T-helper 17 cell (primary cell): ENCODE results near the gene PANK2. TPM values are rescaled to one million over a fixed set of nuclear protein-coding genes. Genes with fewer than 3 reads are reported as not detected.

ENCODE experiments used
- ATAC-seq: fragments of 150-1000 bp; cut with Tn5 transposase; 2 replicates; pipeline ENCODE4 v1.10.0; 2021; ENCODE audit warnings: mild to moderate bottlenecking, moderate library complexity
- DNase-seq, 3 donors: peaks; one replicate each; pipeline versions ENCODE4 v3.0.0 to v3.0.0-alpha.2; 2020 to 2021
- H3K9me3 ChIP-seq: one replicate; pipeline ENCODE4 v1.7.0; 2013; ENCODE audit warnings: low read length, mild to moderate bottlenecking; ENCODE audit not compliant: control insufficient read depth, poor library complexity, severe bottlenecking
- H3K27ac Mint-ChIP-seq: one replicate; pipeline ENCODE4 v1.8.0; 2022; ENCODE audit warnings: mild to moderate bottlenecking, moderate library complexity, mixed read lengths
- H3K27me3 Mint-ChIP-seq: one replicate; pipeline ENCODE4 v1.8.0; 2022; ENCODE audit warnings: mixed read lengths
- H3K36me3 Mint-ChIP-seq: one replicate; pipeline ENCODE4 v1.8.0; 2022; ENCODE audit warnings: low read depth, mixed read lengths
- H3K4me1 Mint-ChIP-seq: one replicate; pipeline ENCODE4 v1.8.0; 2022; ENCODE audit warnings: mild to moderate bottlenecking, mixed read lengths
- H3K4me3 Mint-ChIP-seq: one replicate; pipeline ENCODE4 v1.8.0; 2022; ENCODE audit warnings: mild to moderate bottlenecking, moderate library complexity, mixed read lengths
- total RNA-seq, 4 donors: library from RNA in 2 of 4; stranded (reverse) in 2 of 4; gene quantifications; one replicate each; pipeline ENCODE4 v1.2.3 and lab custom pipeline; 2022 to 2026

Gene PANK2
- total RNA-seq, 2 donors from 2014 or later: 47.2 to 53.0 TPM

DNA sequence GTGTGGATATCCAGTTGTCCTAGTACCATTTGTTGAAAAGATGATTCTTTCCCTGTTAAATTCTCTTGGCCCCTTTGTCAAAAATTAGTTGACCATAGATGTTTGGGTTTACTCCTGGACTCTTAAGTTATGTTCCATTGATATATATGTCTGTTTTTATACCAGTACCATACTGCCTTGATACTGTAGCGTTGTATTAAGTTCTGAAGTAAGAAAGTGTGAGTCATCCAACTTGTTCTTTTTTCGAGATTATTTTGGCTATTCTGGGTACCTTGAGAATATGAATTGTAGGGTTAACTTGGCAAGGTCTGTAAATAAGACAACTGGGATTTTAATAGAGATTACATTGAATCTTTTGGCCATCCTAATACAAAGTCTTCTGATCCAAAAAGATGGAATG is 26.5 kb downstream of the PANK2 start:
- ATAC-seq: no peak

DNA sequence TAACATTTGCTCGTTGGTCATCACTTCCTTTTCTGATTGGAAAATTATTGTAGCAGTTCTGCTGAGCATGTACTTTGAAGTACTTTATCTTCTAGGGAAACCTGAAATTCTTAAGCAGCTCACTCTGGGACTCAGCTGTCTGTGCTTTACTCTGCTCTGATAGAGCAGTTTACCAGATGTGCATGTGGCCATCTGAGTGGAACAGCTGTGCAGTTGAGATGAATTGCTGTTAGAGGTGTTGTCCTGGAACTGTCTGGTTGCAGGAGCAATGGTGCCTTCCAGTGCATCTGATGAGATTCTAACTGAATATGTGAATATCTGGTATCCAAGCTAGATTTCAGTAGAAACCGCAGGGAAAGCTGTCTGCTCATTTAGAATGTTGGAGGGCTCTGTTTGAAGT is 27.2 kb downstream of the PANK2 start:
- Mint-ChIP-seq H3K27me3 (no peaks in the 10 kb centered on the region), H3K4me1 (peaks cover 21% of the 10 kb centered on the region), H3K36me3 (peaks cover 15% of the 10 kb centered on the region), H3K27ac (no peak overlapping the region), H3K4me3 (no peak overlapping the region)
- ATAC-seq (no peak), DNase-seq (no peak)
- no peaks in the 10 kb centered on the region for H3K9me3 ChIP-seq

More for the DNA sequence above, 26.5 kb downstream of the PANK2 start:
- no peak overlapping the region for H3K4me3 Mint-ChIP-seq
- H3K27ac Mint-ChIP-seq: no peak overlapping the region
- H3K4me1 Mint-ChIP-seq: peaks cover 23% of the 10 kb centered on the region
- H3K9me3 ChIP-seq: no peaks in the 10 kb centered on the region
- H3K36me3 Mint-ChIP-seq: peaks cover 17% of the 10 kb centered on the region
- no peaks in the 10 kb centered on the region for H3K27me3 Mint-ChIP-seq
- no peak for DNase-seq

DNA sequence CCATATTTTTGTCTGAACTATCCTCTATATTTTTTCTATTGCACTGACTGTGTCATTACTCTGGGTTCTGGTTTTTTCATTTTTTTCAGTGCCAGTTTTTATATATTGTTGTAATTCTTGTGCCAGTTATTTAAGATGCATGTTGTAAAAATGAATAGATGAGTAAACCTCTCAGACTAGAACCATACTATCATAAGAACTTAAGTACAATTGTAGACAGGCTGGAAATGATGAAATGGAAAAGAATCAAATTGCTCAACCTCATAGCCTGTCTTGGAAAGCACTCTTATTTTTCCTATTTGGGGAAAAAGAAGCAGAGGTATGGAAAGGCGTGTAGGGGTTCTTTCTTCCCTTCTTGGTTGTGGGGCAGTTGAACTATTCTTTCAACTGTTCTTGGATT is 30.2 kb downstream of the PANK2 start:
- Mint-ChIP-seq H3K27me3 (no peaks in the 10 kb centered on the region), H3K27ac (no peak overlapping the region), H3K4me1 (peaks cover 27% of the 10 kb centered on the region), H3K36me3 (peaks cover 15% of the 10 kb centered on the region), H3K4me3 (no peak overlapping the region)
- H3K9me3 ChIP-seq: no peaks in the 10 kb centered on the region
- ATAC-seq: no peak
- DNase-seq: no peak

DNA sequence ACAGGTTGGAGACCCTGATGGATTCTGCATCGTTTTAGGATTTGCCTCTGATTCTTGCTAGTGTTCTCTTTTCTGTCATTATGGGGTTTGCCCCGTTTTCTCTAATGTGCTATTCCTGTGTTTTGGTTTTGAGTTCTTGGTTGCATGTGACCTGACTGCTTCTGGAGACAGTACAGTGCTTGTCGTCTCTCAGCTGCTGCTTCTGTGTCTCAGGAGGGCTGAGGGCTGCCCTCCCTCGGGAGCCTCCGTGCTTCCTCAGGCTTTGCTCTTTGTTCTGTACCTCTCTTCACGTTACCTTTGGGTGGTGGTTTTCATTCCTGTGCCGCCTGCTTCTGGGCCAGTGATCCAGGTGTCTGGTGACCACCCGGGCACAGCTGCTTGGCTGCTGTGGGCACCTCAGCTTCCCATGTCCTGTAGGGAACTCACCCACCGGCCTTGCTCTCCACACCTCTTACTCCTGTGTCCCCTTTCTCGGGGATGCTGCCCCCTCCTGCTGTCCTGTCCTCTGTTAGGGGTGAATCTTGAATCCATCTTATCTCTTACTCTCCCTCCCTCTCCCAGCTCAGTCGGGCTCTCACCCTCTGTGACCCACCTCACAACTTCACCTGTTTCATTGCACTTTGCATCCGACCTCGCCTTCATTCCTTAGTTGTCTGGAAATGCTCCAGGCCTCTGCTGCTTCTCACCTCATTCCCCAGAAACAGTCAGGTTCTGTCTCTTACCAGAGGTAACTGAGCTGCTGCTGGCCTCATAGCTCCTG is 33.2 kb downstream of the PANK2 start:
- peaks cover 7% of the 10 kb centered on the region for H3K36me3 Mint-ChIP-seq
- no peak overlapping the region for H3K4me3 Mint-ChIP-seq
- H3K4me1 Mint-ChIP-seq: peaks cover 29% of the 10 kb centered on the region

DNA sequence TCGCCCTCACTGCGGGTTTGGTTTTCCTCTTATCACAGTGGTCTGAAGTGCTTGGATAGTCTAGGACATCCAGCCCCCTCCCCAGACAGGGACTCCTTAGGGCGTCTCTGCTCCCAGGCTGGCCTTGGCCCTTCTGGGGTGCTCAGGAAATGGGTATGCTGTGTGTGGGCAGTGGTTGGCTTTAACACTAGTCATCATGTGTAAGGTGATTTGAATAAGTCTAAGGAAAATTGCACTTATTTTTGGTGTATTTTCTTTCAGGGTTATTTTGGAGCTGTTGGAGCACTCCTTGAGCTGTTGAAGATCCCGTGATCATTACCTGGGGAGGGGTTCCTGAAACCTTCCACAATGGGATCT is 33.8 kb downstream of the PANK2 start:
- no peaks in the 10 kb centered on the region for H3K9me3 ChIP-seq
- DNase-seq (no peak), ATAC-seq (no peak)
- peaks cover 7% of the 10 kb centered on the region for H3K36me3 Mint-ChIP-seq
- H3K27me3 Mint-ChIP-seq: no peaks in the 10 kb centered on the region
- peak overlapping the region; percentile 92 for H3K27ac Mint-ChIP-seq
- H3K4me1 Mint-ChIP-seq: peaks cover 30% of the 10 kb centered on the region
- H3K4me3 Mint-ChIP-seq: no peak overlapping the region

More for the DNA sequence above, 33.2 kb downstream of the PANK2 start:
- no peak for DNase-seq
- H3K27me3 Mint-ChIP-seq: no peaks in the 10 kb centered on the region
- no peak for ATAC-seq
- no peaks in the 10 kb centered on the region for H3K9me3 ChIP-seq
- peak overlapping the region; percentile 92 for H3K27ac Mint-ChIP-seq

DNA sequence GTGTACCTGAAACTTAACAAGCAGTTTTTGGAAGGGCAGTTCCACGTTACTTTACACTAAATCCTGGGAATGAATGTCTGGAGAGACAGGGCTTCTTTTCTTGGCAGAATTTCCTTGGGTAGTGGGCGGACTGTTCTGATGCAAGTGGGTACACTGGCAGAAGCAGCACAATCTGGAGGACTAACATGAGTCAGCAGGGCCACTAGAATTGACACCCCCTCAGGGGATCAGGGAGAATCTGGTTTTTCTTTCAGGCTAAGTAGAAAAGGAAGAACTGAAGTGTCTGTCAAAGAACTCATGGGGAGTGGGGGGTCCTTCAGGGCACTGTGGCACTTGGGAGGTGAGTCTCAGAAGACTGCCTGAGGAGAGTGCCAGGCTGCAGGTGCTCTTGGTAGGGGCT is 34.6 kb downstream of the PANK2 start:
- H3K4me1 Mint-ChIP-seq: peaks cover 29% of the 10 kb centered on the region
- DNase-seq: no peak
- ATAC-seq: no peak
- H3K9me3 ChIP-seq: no peaks in the 10 kb centered on the region
- peaks cover 7% of the 10 kb centered on the region for H3K36me3 Mint-ChIP-seq
- H3K4me3 Mint-ChIP-seq: no peak overlapping the region
- no peaks in the 10 kb centered on the region for H3K27me3 Mint-ChIP-seq
- H3K27ac Mint-ChIP-seq: peak overlapping the region; percentile 92

DNA sequence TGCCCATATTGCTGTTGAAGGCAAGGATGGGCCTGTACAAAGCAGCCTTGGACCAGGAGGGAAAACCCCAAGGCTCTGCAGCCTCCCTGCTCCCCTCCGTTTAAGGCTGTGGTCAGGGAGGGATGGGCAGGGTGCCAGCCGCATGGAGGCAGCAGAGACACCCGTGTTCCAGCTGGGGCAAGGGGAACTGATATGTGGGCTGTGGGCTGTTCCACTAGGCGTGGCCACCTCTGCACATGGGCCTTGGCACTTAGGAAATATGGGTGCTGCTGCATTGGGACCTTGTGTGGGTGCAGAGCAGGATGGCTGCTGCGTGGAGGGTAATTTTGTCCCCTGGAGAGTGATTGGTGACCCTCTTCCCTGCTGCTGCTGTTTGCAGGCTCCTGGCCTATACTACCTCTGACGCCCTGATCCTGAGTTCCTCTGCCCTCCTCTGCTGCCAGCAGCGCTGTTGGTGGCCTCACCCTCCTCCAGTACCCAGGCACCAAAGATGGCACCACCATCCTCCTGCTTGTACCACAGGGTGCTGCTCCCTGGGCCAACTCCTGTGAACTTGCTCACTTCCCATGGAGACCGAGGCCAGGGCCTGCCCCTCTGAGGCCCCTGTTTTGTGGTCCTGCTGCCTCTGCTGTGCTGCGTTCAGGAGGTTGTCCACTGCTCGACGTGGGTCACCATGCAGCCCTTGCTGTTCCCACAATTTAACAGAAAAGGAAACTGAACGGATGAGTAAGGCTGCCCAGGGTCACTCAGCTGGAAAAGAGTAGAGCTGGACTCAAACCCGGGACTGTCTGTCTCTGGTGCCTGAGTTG is 35.3 kb downstream of the PANK2 start:
- H3K4me3 Mint-ChIP-seq: peak overlapping the region; percentile 45
- H3K4me1 Mint-ChIP-seq: peaks cover 25% of the 10 kb centered on the region
- DNase-seq: no peak
- ATAC-seq: peak; percentile 32
- peak overlapping the region; percentile 88 for H3K27ac Mint-ChIP-seq
- H3K27me3 Mint-ChIP-seq: no peaks in the 10 kb centered on the region
- H3K9me3 ChIP-seq: no peaks in the 10 kb centered on the region
- peaks cover 7% of the 10 kb centered on the region for H3K36me3 Mint-ChIP-seq

DNA sequence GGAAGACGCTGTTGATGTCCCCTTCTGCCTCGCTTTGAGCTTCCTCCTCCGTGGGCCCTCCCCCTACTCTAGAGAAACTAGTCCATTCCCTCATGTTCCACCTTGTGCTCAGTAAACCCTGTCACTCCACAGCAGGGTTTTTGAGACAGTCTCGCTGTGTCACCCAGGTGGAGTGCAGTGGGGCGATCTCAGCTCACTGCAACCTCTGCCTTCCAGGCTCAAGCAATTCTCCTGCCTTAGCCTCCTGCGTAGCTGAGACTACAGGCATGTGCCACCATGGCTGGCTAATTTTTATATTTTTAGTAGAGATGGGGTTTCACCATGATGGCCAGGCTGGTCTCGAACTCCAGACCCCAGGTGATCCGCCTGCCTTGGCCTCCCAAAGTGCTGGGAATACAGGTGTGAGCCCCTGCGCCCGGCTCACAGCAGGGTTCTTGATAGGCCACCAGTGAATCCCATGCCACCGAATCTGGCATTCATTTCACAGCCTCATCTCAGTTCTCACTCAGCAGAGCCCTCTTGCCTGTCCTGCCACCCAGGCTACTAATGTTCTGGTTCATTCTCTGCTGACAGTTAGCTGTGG is 36.0 kb downstream of the PANK2 start:
- no peaks in the 10 kb centered on the region for H3K9me3 ChIP-seq
- H3K36me3 Mint-ChIP-seq: peaks cover 7% of the 10 kb centered on the region
- ATAC-seq (no peak), DNase-seq (no peak)
- no peaks in the 10 kb centered on the region for H3K27me3 Mint-ChIP-seq
- H3K4me1 Mint-ChIP-seq: peaks cover 25% of the 10 kb centered on the region
- peak overlapping the region; percentile 88 for H3K27ac Mint-ChIP-seq
- H3K4me3 Mint-ChIP-seq: peak overlapping the region; percentile 12

DNA sequence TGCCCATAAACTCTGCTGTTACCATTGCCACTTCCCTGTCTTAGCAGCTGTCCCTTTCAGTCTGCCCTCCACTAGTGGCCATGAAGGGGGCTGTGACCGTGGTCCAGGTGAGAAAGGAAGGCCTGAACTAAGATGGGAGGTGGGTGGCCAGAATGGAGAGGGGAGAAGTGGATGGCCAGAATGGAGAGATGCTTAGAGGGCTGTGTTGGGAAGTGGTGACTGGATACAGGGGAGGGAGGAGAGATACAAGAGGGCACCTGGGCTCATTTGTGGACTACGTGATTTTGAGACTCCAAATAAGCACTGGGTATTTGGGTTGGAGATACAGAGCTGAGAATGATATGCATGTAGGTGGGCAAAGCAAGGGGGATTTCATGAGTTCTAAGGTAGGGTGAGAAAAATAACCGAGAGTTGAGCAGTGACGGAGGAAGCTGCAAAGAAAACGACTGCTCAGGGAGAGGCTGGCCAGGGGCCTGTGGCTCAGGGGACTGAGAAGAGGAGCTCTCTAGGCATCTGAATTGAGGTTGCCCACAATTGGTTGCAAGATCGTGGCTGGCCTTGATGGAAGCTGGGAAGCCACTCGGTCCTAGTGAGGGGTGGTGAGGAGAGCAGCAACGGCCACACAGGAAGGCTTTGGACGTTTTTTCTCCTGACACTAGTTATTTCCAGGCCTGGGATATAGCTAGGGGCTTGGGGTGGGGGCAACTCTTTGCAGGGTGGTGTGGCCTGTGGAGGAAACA is 36.9 kb downstream of the PANK2 start:
- no peaks in the 10 kb centered on the region for H3K27me3 Mint-ChIP-seq
- H3K4me3 Mint-ChIP-seq: no peak overlapping the region
- H3K27ac Mint-ChIP-seq: peak overlapping the region; percentile 88
- no peak for ATAC-seq
- no peak for DNase-seq
- H3K9me3 ChIP-seq: no peaks in the 10 kb centered on the region
- H3K4me1 Mint-ChIP-seq: peaks cover 25% of the 10 kb centered on the region
- H3K36me3 Mint-ChIP-seq: peaks cover 7% of the 10 kb centered on the region

DNA sequence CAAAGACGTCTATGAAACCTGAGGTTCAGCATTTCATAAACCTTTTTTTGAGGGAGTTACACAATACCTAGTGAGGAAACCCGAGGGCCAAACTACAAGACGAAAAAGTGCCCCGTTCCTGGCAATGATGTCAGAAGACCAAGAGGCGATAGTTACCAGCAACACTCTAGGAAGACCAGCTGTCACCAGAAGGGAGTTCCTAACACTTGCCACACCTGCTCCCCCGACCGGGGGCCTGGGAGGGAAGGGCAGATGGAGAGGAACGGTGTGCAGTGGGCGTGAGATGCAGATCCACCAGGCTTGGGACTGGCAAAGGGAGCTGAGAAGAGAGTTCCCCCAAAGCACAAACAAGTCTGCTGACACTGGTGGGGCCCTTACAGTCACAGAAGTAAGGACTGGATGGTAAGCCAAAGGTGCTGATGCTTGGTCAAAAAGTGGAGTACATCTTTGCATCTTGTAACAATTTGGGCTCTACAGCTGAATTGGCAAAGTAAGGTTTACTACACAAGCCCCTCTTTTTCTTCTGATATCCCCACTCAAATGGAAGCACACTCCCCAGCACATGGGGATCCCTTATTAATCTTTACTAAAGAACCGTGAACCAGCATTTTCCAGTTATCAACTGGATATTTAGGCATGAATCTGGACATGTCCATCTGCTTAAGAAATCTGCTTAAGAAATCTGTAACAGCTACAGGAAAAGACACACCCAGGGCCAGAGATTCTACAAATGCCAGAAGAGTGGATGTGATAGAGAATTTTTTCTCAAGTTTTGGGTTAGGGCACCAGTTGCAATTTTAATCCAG is 38.5 kb downstream of the PANK2 start:
- no peak overlapping the region for H3K4me3 Mint-ChIP-seq
- peaks cover 20% of the 10 kb centered on the region for H3K4me1 Mint-ChIP-seq
- H3K36me3 Mint-ChIP-seq: peaks cover 1% of the 10 kb centered on the region

DNA sequence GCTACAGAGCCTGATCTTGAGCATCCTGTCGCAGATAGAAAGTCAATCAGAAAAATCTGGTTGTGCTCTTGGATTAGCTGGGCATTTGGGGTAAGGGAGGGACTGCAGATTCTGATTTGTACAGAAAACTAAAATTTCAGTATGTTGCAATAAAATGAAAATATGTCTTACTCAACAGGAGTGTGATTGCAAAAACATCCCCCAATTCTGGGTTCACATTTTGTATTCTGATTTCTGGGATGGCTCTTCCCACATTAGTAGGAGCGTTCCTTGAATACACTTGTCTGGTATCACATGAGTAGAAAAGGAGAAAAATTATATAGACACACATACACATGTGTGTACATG is 40.5 kb downstream of the PANK2 start:
- no peaks in the 10 kb centered on the region for H3K27me3 Mint-ChIP-seq
- H3K4me1 Mint-ChIP-seq: peaks cover 27% of the 10 kb centered on the region
- DNase-seq (no peak), ATAC-seq (no peak)
- H3K9me3 ChIP-seq: no peaks in the 10 kb centered on the region
- H3K27ac Mint-ChIP-seq: peak overlapping the region; percentile 86
- H3K4me3 Mint-ChIP-seq: no peak overlapping the region
- peaks cover 2% of the 10 kb centered on the region for H3K36me3 Mint-ChIP-seq

More for the DNA sequence above, 38.5 kb downstream of the PANK2 start:
- no peaks in the 10 kb centered on the region for H3K9me3 ChIP-seq
- ATAC-seq (no peak), DNase-seq (no peak)
- Mint-ChIP-seq H3K27me3 (no peaks in the 10 kb centered on the region), H3K27ac (peak overlapping the region; percentile 75)
